Activated CD4-positive, alpha-beta T cell treated with anti-CD3 and anti-CD28 coated beads, Interleukin-2, amount 10 ng/mL, durations not matched to agents 7 days and 5 days (primary cell): ENCODE measurements around the gene PARP16. TPM values are rescaled to one million over a fixed set of nuclear protein-coding genes. Genes with fewer than 3 reads are reported as not detected.
A peak's percentile ranks its signal among the peaks of the same experiment; 100 is the strongest.

Source experiments
- CTCF ChIA-PET: fragments of 350-600 bp; sonication (Branson Sonifier 250); formaldehyde crosslinking; loops from one replicate; lab custom pipeline; 2021; ENCODE audit warnings: antibody characterized with exemption; lab: Charles Lee
- POLR2A ChIA-PET: fragments of 350-600 bp; sonication (Branson Sonifier 250); formaldehyde crosslinking; loops from one replicate; lab custom pipeline; 2021; ENCODE audit warnings: antibody characterized with exemption; lab: Charles Lee
- DNase-seq: peaks from one replicate; pipeline ENCODE4 v3.0.0-alpha.2; 2020
- H3K27ac Mint-ChIP-seq: one replicate; pipeline ENCODE4 v1.8.0; 2021; ENCODE audit warnings: mild to moderate bottlenecking, moderate library complexity, mixed read lengths
- H3K27me3 Mint-ChIP-seq: one replicate; pipeline ENCODE4 v1.8.0; 2021; ENCODE audit warnings: mixed read lengths
- H3K36me3 Mint-ChIP-seq: one replicate; pipeline ENCODE4 v1.8.0; 2021; ENCODE audit warnings: low read depth, mixed read lengths
- H3K4me1 Mint-ChIP-seq: one replicate; pipeline ENCODE4 v1.8.0; 2021; ENCODE audit warnings: mixed read lengths
- H3K4me3 Mint-ChIP-seq: one replicate; pipeline ENCODE4 v1.8.0; 2021; ENCODE audit warnings: mild to moderate bottlenecking, moderate library complexity, mixed read lengths
- H3K9me3 Mint-ChIP-seq: one replicate; pipeline ENCODE4 v1.8.0; 2021; ENCODE audit warnings: mixed read lengths
- total RNA-seq, 2 experiments: library from RNA; stranded (reverse); gene quantifications; one replicate each; pipeline ENCODE4 v1.2.3, GENCODE V29; 2021

The PARP16 gene
- total RNA-seq, 2 experiments from 2014 or later = 19.0 to 21.7 TPM

DNA sequence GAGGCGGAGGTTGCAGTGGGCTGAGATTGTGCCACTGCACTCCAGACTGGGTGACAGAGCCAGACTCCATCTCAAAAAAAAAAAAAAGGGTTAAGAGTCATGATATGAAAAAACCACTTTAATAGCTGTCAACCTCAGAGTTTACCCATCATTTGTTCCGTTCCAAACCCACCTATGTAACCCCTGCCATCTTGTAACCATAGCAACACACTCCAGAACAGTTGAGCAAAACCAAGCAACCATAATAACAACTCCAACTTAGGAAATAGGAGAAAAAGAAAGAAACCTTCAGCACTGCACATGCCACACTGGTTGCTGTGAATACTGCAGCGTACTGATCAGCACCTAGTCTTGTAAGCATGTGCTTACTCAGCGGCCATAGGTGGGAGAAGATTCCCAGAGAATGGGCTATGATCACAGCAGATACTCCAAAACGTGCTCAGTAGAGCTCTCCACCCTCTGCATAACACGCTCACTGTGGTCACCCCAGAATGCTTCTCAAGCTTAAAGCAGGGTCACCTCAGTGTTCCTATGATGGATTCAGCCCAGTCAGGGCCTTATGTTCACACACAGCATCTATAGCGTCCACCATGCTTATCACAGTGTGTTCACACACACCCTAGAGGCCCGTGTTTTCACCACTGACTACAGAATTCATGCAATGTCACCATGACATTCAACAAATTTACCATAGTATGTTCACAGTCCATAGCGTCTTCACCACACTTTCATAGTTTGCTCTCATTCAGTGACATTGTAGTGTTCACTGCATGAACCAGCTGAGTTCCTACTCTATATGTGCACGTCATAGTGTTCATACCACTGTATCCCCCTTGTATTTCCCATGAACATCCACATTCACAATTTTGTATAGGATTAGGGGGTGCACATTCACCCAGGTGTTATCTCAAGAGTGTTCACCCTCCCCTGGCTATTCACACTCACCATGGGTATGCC, 68.9 kb downstream of the PARP16 start:
- no peak for DNase-seq
- CTCF ChIA-PET = interaction anchor here (1.1 kb wide), 1 partner anchor 101 kb away, joined by 3 read pairs; no protein-coding TSS in a partner anchor
- no peaks in the 10 kb centered on the region for H3K4me1 Mint-ChIP-seq
- no peak overlapping the region for H3K27ac Mint-ChIP-seq
- no peaks in the 10 kb centered on the region for H3K9me3 Mint-ChIP-seq
- H3K4me3 Mint-ChIP-seq = no peak overlapping the region
- no peaks in the 10 kb centered on the region for H3K27me3 Mint-ChIP-seq
- no peaks in the 10 kb centered on the region for H3K36me3 Mint-ChIP-seq
- POLR2A ChIA-PET = no interaction called here

DNA sequence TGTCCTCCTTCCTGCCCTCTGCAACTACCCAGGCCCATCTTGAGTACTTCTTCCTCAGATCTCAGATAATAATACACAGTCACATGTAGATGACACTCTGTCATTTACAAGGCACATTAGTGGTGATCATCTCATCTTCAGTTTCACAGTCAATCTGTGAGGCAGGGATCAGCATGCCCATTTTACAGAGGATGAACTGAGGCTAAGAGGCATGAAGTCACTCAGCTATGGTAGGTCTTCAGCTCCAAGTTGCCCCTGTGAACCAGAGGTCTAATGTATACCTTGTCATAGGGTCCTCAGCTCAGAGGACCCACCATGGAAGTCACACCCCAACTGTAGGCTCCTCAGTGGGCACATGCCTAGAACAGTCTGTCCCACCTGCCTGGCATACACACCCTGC, 71.2 kb downstream of the PARP16 start:
- H3K4me1 Mint-ChIP-seq = no peaks in the 10 kb centered on the region
- H3K4me3 Mint-ChIP-seq = no peak overlapping the region
- CTCF ChIA-PET = interaction anchor here (0.6 to 1.4 kb wide), 4 partner anchors 19 to 345 kb away, joined by 3 to 4 read pairs (median 3); no protein-coding TSS in a partner anchor
- no peaks in the 10 kb centered on the region for H3K9me3 Mint-ChIP-seq
- no peaks in the 10 kb centered on the region for H3K36me3 Mint-ChIP-seq
- H3K27ac Mint-ChIP-seq = no peak overlapping the region
- DNase-seq = no peak
- no peaks in the 10 kb centered on the region for H3K27me3 Mint-ChIP-seq
- POLR2A ChIA-PET = no interaction called here

DNA sequence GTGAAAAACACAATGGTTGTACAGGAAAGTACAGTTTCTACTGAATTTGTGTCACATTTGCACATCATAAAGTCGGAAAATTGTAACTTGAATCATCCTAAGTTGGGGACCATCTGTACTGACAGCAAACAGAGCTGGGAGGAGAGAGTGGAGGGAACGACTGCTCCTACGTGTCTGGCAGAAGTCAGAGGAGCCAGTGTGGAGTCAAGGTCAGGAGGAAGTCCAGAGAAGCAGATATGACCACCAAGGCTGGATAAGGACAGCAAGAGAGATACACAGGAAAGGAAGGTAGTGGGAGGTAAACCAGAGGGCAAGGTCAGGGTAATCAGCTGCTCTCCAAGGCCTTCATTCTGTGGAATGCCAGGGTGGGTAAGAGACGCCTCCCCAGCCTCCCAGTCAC, 72.7 kb downstream of the PARP16 start:
- Mint-ChIP-seq H3K36me3 (no peaks in the 10 kb centered on the region), H3K4me1 (no peaks in the 10 kb centered on the region), H3K27ac (no peak overlapping the region), H3K9me3 (no peaks in the 10 kb centered on the region), H3K4me3 (no peak overlapping the region), H3K27me3 (no peaks in the 10 kb centered on the region)
- POLR2A ChIA-PET = no interaction called here
- CTCF ChIA-PET = interaction anchor here (1.4 kb wide), 1 partner anchor 65 kb away, joined by 3 read pairs; no protein-coding TSS in a partner anchor
- no peak for DNase-seq

DNA sequence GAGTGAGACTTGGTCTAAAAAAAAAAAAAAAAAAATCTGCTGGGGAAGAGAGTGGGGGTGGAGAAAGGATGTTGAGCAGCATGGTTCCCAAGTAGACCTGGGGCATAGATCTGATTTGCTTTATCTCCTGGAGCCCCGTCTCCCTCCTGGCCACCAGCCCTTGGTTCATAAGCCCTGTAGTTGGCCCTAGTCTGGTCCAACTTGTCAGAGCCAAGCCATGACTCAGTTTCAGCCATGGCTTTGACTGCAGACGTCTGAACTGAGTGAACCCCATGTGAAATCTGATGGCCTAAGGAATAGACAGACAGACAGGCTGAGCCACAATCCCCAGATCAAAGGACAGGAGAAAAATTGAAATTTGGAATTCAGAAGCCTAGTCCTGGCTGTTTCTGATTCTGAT, 73.4 kb downstream of the PARP16 start:
- Mint-ChIP-seq H3K4me1 (no peaks in the 10 kb centered on the region), H3K27ac (no peak overlapping the region), H3K27me3 (no peaks in the 10 kb centered on the region), H3K4me3 (no peak overlapping the region), H3K9me3 (no peaks in the 10 kb centered on the region), H3K36me3 (no peaks in the 10 kb centered on the region)
- DNase-seq = no peak
- ChIA-PET CTCF (no interaction called here), POLR2A (no interaction called here)

DNA sequence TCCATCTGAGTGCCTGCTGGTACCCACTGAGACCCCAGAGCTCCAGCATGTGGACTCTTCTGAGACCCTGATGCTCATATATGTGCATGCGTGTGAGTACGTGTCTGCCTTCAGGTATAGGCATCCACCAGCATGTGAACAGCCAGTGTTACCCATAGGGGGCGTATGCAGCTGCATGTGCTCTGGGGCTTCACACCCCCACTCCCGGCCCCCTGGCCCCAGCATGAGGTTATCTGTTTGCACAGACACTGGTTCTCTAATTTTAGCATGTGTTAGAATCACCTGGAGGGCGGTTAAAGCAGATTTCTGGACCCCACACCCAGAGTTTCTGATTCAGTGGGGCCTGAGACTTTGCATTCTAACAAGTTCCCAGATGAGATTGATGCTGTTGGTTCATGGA, 74.6 kb downstream of the PARP16 start:
- ChIA-PET CTCF (interaction anchor here (1.4 kb wide), 1 partner anchor 10 kb away, joined by 4 read pairs; no protein-coding TSS in a partner anchor), POLR2A (no interaction called here)
- no peaks in the 10 kb centered on the region for H3K36me3 Mint-ChIP-seq
- H3K27me3 Mint-ChIP-seq = no peaks in the 10 kb centered on the region
- peak; percentile 33 for DNase-seq
- H3K9me3 Mint-ChIP-seq = no peaks in the 10 kb centered on the region
- H3K27ac Mint-ChIP-seq = no peak overlapping the region
- no peak overlapping the region for H3K4me3 Mint-ChIP-seq
- no peaks in the 10 kb centered on the region for H3K4me1 Mint-ChIP-seq

DNA sequence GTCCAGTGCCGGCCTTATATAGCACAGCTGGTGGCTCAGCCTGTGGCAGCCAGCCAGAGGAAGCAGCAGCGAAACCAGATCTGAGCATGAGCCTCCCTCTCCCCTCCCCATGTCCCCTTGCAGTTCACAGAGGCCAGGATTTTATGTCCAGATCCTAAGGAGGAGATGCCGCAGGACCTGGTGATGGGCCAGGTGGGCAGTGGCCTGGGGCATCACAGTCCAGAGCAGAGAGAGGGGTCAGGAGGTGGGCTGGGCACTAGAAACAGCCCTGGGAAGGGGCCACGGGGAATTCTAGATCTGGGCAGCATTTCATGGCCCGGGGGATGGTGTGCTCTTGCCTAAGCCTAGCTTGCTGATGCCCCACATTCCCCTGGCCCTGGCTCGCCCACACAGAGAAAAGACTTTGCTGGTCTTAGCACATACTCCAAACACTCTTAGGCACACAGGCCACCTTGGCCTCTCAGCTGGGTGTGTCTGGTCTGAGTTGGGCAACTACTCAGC, 75.2 kb downstream of the PARP16 start:
- CTCF ChIA-PET = interaction anchor here (1.4 kb wide), 1 partner anchor 11 kb away, joined by 4 read pairs; no protein-coding TSS in a partner anchor
- Mint-ChIP-seq H3K9me3 (no peaks in the 10 kb centered on the region), H3K4me3 (no peak overlapping the region), H3K27me3 (no peaks in the 10 kb centered on the region), H3K27ac (no peak overlapping the region), H3K4me1 (no peaks in the 10 kb centered on the region), H3K36me3 (no peaks in the 10 kb centered on the region)
- POLR2A ChIA-PET = no interaction called here
- no peak for DNase-seq

DNA sequence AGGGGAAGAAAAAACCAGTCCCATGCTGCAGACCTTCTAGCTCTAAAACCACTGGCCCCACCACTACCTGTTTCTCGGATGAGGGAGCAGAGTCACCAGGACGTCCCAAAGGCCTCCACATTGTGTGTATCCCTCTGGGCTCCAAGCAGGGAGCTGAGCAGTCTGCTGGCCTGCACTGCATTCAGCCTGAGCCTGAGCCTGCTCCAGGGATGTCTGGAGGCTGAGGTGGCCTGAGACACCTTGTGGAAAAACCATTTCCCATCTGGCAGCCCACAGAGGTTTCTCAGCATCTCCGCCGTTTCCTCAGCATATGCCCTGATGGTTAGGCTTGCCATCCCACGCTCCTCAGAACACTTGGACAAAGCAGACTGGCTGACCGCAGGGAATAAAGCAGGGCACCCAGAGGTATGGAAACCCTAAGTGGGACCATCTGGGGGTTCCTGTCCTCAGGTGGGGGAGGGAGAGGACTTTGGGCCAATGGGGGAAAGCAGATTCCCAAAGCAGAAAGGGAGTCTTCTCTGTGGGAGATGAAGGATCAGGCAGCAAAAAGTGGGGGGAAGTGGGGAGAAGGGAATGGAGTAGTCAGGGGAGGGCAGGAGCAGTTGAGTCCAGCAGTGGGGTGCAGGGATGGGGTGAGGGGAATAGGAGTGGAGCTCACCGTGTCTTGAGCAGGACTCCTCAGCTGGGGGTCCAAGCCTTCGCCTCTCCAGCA, 75.8 kb downstream of the PARP16 start, which contains the start of gene CILP:
Gene CILP (minus strand): TSS at position 704 of the 712 bp plus-strand sequence. CDS start 1,718 bp downstream, outside the sequence.
- ChIA-PET POLR2A (no interaction called here), CTCF (no interaction called here)
- Mint-ChIP-seq H3K9me3 (no peaks in the 10 kb centered on the region), H3K27me3 (no peaks in the 10 kb centered on the region), H3K27ac (no peak within 1 kb of the TSS), H3K4me1 (no peaks in the 10 kb centered on the region), H3K36me3 (no peaks in the 10 kb centered on the region), H3K4me3 (no peak within 1 kb of the TSS)
- no peak for DNase-seq

DNA sequence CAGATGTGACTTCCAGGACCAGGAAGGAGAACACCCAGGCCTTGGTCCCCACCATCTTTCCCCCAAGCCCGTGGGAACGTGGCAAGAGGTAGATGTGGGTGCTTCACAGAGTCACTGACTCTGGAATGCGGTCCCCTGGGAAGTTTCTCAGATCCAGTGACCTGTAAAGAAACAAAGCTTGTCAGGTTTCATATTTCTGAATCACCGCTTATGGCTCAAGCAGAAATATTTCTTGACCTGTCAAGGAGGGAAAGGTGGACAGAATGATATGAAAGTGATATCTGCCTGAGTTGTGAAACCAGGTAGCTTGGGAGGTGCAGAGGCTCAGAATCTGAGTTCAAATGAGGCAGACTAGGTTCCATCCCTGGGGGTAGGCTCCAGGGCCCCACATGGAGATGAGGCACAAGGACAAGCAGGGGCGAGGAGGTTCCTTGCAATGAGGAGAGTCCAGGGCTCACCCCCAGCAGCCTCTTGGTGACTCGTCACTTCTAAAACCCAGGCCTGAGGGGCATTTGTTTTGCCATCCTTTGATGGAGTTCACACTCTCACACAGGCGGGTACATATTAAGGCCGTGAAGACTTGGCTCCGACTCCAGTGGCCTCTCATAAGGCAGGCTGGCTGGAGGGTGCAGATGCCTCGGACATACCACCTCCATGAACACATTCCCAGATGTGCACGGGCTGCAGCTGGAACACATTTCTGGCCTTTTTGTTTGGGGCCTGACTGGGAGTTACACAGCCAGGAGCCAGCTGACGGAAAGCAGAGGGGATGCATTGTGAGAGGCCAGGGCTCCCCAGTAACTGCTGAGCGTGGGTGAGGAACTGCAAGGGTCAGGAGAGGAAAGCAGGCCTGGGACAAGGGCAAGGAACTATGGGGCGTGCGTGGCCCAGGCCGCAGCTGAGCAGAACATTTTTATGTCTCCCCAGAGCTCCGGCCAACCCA, 76.7 kb downstream of the PARP16 start:
- no peaks in the 10 kb centered on the region for H3K27me3 Mint-ChIP-seq
- no peak overlapping the region for H3K27ac Mint-ChIP-seq
- no peaks in the 10 kb centered on the region for H3K36me3 Mint-ChIP-seq
- DNase-seq = no peak
- no peak overlapping the region for H3K4me3 Mint-ChIP-seq
- no peaks in the 10 kb centered on the region for H3K4me1 Mint-ChIP-seq
- ChIA-PET POLR2A (no interaction called here), CTCF (no interaction called here)
- no peaks in the 10 kb centered on the region for H3K9me3 Mint-ChIP-seq

DNA sequence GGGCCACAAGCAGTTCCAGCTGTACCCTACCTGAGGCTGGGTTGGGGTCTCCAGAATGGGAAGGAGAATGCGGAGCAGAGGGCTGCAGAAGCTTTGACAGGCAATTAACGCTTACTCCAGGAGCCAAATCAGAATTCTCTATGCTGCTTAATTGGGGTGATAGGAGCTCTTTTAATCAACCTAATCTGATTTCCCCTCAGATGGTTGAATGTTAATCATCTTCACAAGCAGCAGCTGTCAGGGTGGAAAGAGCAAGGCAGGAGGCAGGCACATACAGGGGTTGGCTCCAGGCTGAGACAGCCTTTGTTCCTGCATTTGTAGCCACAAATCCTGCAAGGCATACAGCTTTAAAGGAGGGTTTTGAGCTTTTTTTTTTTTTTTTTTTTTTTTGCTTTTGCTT, 78.0 kb downstream of the PARP16 start:
- H3K9me3 Mint-ChIP-seq = no peaks in the 10 kb centered on the region
- CTCF ChIA-PET = interaction anchor here (0.6 to 1.4 kb wide), 4 partner anchors 20 to 481 kb away, joined by 3 to 6 read pairs (median 4); no protein-coding TSS in a partner anchor
- H3K27me3 Mint-ChIP-seq = no peaks in the 10 kb centered on the region
- POLR2A ChIA-PET = interaction anchor here (0.6 kb wide), 1 partner anchor 89 kb away, joined by 4 read pairs; no protein-coding TSS in a partner anchor
- no peak for DNase-seq
- no peak overlapping the region for H3K4me3 Mint-ChIP-seq
- no peaks in the 10 kb centered on the region for H3K4me1 Mint-ChIP-seq
- no peak overlapping the region for H3K27ac Mint-ChIP-seq
- H3K36me3 Mint-ChIP-seq = no peaks in the 10 kb centered on the region
